HG02840 (cell line): ENCODE data around the gene MAST4.

Experiments used
- ATAC-seq: cut with Tn5 transposase; IDR thresholded peaks from one replicate; pipeline ENCODE4 v1.9.1; 2021; ENCODE audit warnings: mild to moderate bottlenecking, moderate library complexity, moderate number of reproducible peaks; ENCODE audit not compliant: unreplicated experiment, low FRiP score

The MAST4 gene

GRCh38 chr5:66644111-66644510 is 47.9 kb downstream of the MAST4 start:
- ATAC-seq: no peak

DNA sequence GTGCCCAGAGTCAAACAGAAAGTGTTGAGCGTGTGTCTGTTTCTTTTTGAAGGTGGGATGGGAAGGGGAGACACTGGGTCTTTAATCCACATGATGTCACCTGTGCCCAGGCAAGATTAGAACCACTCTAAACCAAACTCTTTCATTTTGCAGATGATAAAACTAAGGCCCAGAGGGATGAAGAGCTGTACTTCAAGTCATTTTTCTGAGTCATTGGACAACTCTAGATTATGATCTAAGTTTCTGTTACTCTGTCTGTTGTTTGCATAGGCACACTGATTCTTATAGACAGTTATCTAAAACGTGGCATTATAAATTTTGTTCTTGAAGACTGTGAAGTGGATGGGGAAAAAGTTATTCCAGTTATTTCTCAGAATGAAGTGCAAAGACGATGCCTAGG is 48.8 kb downstream of the MAST4 start:
- ATAC-seq: no peak

GRCh38 chr5:66646570-66646969 is 50.4 kb downstream of the MAST4 start:
- no peak for ATAC-seq

DNA sequence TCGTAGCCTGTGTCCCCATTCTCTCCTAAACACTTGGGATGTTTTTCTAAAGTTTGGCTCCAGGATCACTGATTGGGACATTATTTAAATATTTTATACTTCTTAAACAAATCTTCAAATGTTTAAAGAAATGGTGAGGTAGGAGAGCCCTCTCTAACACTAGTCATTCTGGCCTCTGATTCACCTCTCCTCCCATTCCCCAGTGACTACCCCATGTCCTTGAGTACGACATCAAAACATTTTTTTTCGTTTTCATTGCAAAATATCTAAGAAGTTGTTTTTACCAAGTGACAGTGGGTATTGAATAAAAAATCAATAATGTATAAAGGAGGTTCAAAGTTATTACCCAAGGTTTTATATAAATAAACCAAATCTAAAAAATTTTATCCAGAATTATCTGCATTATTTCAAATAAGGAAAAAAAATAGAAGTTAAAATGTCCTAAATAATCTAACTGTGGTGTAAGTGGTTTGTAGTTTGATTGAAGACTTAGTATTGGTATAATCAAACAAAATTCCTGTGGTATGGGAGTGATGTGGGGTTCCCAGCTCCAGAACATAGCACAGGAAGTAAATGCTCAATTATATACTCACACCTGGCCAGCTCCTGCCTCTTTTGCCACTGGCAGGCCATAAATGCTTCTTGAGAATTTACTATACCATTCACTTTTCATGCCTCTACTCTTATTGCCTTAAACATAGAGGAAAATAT is 51.1 kb downstream of the MAST4 start:
- no peak for ATAC-seq

DNA sequence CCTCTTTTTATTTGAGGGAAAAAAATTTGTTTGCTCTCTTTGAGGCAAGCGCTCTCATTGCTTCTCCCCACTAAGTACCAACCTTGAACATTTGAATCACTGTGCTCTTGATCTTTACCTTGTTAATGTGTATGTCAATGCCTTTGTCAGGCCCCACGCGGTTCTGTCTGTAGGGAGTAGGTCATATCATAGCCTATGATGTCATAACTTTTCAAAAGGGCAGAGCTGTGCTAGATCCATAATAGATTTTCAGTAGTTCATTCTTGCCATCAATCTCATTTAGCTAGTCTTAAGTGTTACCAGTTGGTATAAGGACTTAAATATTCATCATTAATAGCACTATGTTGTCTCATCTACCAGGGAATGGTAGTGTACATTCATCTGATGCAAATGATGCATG is 56.6 kb downstream of the MAST4 start:
- no peak for ATAC-seq

DNA sequence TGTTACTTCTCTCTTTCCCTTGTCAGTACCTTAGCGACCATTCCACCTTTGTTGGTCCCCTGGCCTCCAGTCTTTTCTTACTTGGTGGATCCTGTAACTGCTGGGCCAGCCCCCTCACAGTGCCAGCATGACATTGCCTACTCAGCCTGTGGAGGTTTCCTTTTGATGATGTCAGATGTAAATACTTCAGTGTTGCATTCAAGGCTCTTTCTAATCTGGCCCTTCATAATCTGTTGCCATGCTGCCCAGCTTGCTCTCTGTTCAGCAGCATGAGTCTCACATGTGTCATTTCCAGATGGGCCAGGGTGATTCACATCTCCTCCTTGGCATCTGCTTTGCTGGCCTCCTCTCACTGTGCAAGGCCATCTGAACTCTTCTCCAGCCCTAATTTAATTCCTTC is 57.1 kb downstream of the MAST4 start:
- no peak for ATAC-seq

DNA sequence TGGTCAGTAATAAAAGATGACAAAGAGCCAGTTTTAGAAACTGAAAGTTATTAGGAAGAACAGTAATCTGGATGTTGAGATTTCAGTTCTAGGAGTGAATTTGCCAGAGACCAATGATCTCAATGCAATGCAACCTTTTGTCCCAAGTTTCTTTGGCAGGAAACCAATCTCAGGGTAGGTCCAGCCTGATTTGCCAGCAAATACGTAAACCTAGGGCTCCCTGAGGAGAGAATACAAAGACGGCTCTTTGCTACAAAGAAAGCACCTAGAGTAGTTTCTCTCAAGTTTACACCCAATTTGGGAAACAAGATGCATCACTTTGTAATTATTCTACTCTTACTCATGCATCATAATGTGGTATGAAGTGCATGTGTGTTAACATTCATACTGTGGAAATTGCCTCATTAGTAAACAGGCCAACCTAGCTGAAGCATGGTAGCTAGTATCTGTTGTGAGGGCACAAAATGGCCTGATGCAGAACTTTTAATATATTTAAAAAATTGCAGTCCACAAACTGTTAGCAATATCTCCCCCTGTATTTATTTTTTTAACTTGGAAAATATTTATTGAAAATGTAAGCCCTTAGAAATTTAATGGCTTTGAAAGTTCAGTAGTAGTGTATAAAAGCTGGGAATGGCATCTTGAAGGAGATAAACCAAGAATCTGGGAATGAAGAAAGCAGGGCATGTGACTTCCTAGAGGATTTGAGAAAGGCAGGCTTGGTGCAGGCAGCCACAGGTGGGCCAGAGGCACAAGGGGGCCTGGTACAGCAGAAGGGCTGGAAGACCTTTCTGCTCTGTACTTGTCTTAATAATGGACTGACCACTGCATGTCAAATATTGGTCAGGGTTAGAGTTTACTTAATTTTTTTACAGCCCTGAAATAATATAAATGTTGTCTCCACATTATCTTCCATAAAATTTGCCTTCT is 59.5 kb downstream of the MAST4 start:
- no peak for ATAC-seq

- no peak for ATAC-seq
Observed at GRCh38 chr5:66658516-66658915, 62.3 kb downstream of the MAST4 start.

GRCh38 chr5:66659780-66660179 is 63.6 kb downstream of the MAST4 start:
- ATAC-seq: no peak

DNA sequence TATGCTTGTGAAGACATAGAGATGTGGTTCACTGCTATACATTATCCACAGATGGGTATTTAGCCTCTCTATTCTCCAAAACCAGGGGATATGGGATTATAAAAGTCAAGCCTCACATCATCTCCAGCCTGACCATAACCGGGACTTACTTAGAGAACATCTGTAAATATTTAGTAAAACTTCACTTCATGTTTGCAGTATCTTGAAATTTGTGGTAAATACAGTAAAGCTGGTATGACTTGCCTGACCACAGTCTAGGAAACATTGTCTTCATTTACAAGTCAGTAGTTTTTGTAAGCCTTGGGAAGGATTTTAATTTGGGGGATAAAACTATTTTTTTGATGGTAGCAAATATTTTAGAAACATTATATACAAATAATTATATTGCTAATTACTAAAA is 64.2 kb downstream of the MAST4 start:
- no peak for ATAC-seq

DNA sequence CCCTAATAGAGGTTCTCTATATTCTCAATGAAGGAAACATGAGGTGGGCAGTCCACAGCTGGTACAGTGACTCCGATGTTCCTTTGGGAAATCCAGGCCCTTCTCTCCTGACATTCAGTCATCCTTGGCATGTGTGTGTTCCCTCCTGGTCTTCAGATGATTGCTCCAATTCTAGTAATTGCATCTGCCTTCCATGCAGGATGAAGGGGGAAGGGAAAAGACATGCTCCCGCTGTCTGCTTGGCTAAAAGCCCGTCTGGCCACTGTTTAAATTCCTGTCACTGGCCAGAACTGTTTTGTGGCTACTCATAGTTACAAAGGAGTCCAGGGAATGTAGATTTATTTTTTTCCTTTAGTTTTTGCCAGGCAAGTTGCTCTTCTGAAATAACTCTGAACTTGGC is 65.0 kb downstream of the MAST4 start:
- ATAC-seq: no peak

- no peak for ATAC-seq
Observed at GRCh38 chr5:66666778-66667177, 70.6 kb downstream of the MAST4 start.

GRCh38 chr5:66669086-66669861 is 73.1 kb downstream of the MAST4 start:
- no peak for ATAC-seq

- no peak for ATAC-seq
Observed at GRCh38 chr5:66669862-66670195, 73.6 kb downstream of the MAST4 start.

GRCh38 chr5:66671305-66671704 is 75.1 kb downstream of the MAST4 start:
- no peak for ATAC-seq

DNA sequence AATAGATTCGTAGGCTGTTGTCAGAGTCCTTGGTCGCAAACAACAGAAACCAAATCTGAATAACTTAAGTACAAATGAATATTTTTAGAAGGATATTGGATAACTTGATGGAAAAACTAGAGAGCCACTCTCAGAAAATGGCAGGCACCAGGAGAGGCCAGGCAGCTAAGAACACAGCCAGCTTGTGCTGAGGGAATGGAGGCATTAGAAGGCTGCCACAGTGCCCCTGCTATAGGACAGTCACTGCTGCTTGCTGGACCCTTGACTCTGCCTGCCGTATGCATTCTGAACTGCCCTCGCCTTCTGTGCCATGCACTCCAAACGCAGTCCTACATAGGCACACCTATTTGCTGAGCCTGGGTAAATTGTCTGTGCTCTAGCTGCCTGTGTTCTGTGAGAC is 78.6 kb downstream of the MAST4 start:
- no peak for ATAC-seq

DNA sequence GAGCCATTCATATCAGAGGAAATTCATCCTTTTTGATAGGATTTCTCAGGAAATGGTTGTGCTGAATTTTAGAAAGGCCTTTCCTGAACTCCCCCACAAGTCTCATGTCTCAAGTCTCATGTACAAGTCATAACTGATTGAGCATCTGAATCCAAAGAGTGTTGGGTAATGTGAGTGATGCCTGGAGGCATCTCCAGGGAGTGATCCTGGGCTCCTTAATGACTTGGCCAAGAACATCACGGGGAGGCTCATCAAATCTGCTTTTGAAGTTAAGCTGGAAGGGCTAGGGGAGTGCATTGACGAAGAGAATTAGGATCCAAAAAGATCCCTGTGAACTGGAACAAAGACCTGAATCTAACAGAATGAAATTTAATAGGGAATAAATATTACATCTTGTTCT is 79.2 kb downstream of the MAST4 start:
- ATAC-seq: no peak

GRCh38 chr5:66680221-66680620 is 84.0 kb downstream of the MAST4 start:
- no peak for ATAC-seq

- no peak for ATAC-seq
Observed at GRCh38 chr5:66680804-66681203, 84.6 kb downstream of the MAST4 start.

DNA sequence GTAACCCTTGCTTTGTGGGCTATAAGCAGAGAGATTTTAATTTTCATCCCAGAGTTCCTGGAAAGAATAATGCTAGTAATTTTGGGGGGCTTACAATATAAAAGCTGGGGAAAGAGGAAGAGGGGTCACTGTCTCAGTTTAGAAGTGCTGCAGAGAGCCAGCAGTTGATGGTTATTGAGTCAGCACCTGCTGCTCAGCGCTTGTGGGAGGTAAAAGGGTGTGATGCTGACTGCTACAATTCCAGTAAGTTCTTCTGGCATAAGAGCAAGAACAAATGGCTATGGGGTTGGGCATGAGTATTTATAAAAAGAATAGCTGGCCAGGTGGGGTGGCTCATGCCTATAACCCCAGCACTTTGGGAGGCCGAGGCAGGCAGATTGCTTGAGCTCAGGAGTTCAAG is 88.5 kb downstream of the MAST4 start:
- no peak for ATAC-seq

- ATAC-seq: no peak
Observed at GRCh38 chr5:66689522-66690220, 93.5 kb downstream of the MAST4 start.
